H1 (cell line): ENCODE data around the gene ADGRD2.

Experiments used
- ATF3 ChIP-seq: IDR thresholded peaks from 2 replicates; pipeline ENCODE4 v1.6.1; 2011; ENCODE audit warnings: low read depth, mild to moderate bottlenecking, low read length; ENCODE audit not compliant: insufficient read depth
- CTCF ChIP-seq, 3 experiments: IDR thresholded peaks; 1 replicate in 2 of 3; 2 replicates in 1 of 3; pipeline versions ENCODE4 v1.5.1 to v1.6.1; 2011; ENCODE audit warnings: low read length in 3 of 3, mild to moderate bottlenecking in 3 of 3, inconsistent platforms in 2 of 3, low read depth in 1 of 3, moderate library complexity in 1 of 3; ENCODE audit not compliant: insufficient read depth in 1 of 3; ENCODE audit errors: control extremely low read depth in 1 of 3
- EP300 ChIP-seq, 2 experiments: IDR thresholded peaks; 1 replicate in 1 of 2; 2 replicates in 1 of 2; pipeline ENCODE4 v1.6.1; 2011 to 2012; ENCODE audit warnings: low read depth in 2 of 2, low read length in 2 of 2, mild to moderate bottlenecking in 2 of 2, borderline replicate concordance in 1 of 2, inconsistent platforms in 1 of 2, moderate library complexity in 1 of 2
- POLR2AphosphoS5 ChIP-seq: IDR thresholded peaks from 2 replicates; pipeline ENCODE4 v1.6.1; 2011; ENCODE audit warnings: low read depth, low read length
- RBBP5 ChIP-seq: IDR thresholded peaks from 2 replicates; pipeline ENCODE4 v1.7.1; 2012; ENCODE audit warnings: low read depth, mild to moderate bottlenecking, inconsistent platforms, low read length, moderate library complexity, borderline replicate concordance
- SUZ12 ChIP-seq: fragments of 200-600 bp; sonication (generic); IDR thresholded peaks from 2 replicates; pipeline ENCODE4 v1.6.1; 2012; ENCODE audit warnings: mild to moderate bottlenecking, inconsistent platforms, low read length, moderate library complexity, mixed read lengths
- TAF1 ChIP-seq: IDR thresholded peaks from 2 replicates; pipeline ENCODE4 v1.6.1; 2011; ENCODE audit warnings: mild to moderate bottlenecking, low read depth, low read length
- YY1 ChIP-seq: IDR thresholded peaks from 2 replicates; pipeline ENCODE4 v1.6.1; 2011; ENCODE audit warnings: low read depth, mild to moderate bottlenecking, low read length
- ZNF274 ChIP-seq: IDR thresholded peaks from 2 replicates; pipeline ENCODE4 v1.7.0; 2012; ENCODE audit warnings: low read length, borderline replicate concordance; ENCODE audit errors: extremely low read depth

GRCh38 chr9:124491049-124491975, 41.1 kb downstream of the ADGRD2 start:
- TF ChIP-seq CTCF (IDR thresholded peaks at IDR 0.05; ENCODE audit: control extremely low read depth in 1 of 3, insufficient read depth in 1 of 3, low read depth in 1 of 3, low read length in 3 of 3) (no peak), ATF3 (no peak), POLR2AphosphoS5 (no peak), ZNF274 (no peak), TAF1 (no peak), SUZ12 (no peak), RBBP5 (no peak), YY1 (no peak), EP300 (IDR thresholded peaks at IDR 0.05; ENCODE audit: borderline replicate concordance in 1 of 2, low read depth in 2 of 2, low read length in 2 of 2) (no peak)
